HepG2 (cell line): ENCODE data around the gene ERF. TPM values are rescaled to one million over a fixed set of nuclear protein-coding genes. Genes with fewer than 3 reads are reported as not detected.

Source experiments
- ISL2 ChIP-seq: sonication (generic); formaldehyde crosslinking; IDR thresholded peaks from 2 replicates; pipeline ENCODE4 v1.5.0; 2020; ENCODE audit warnings: missing genetic modification reagents
- LBX2 ChIP-seq: sonication (generic); formaldehyde crosslinking; IDR thresholded peaks from 2 replicates; pipeline ENCODE4 v1.5.0; 2020; ENCODE audit warnings: missing genetic modification reagents, mild to moderate bottlenecking, borderline replicate concordance
- NFIB ChIP-seq: sonication (generic); formaldehyde crosslinking; IDR thresholded peaks from 2 replicates; pipeline ENCODE4 v1.9.0; 2021; ENCODE audit warnings: missing genetic modification reagents, mild to moderate bottlenecking, borderline replicate concordance
- NR2F1 ChIP-seq, 2 experiments: fragments of 450-650 bp in 1 of 2; formaldehyde crosslinking in 1 of 2; IDR thresholded peaks; 2 replicates each; pipeline versions ENCODE4 v1.5.0 to v1.6.1; 2016 to 2020; ENCODE audit warnings: mild to moderate bottlenecking in 1 of 2, missing compliant biosample characterization in 1 of 2, missing genetic modification reagents in 1 of 2, moderate library complexity in 1 of 2
- PHF5A ChIP-seq: IDR thresholded peaks from one replicate; pipeline ENCODE4 v1.6.1; 2018; ENCODE audit warnings: low read depth, missing genetic modification reagents; ENCODE audit not compliant: unreplicated experiment
- PRDM15 ChIP-seq: sonication (generic); formaldehyde crosslinking; IDR thresholded peaks from 2 replicates; pipeline ENCODE4 v1.4.0; 2020; ENCODE audit warnings: missing genetic modification reagents
- RBM22 ChIP-seq: fragments of 200-400 bp; formaldehyde crosslinking; optimal IDR thresholded peaks from 2 replicates; pipeline ENCODE3; 2017; ENCODE audit warnings: mild to moderate bottlenecking, low read length, moderate library complexity
- RNF219 ChIP-seq: sonication (generic); formaldehyde crosslinking; IDR thresholded peaks from 2 replicates; pipeline ENCODE4 v1.5.0; 2020; ENCODE audit warnings: mild to moderate bottlenecking, missing genetic modification reagents
- SP140L ChIP-seq: sonication (generic); formaldehyde crosslinking; IDR thresholded peaks from 2 replicates; pipeline ENCODE4 v1.4.0; 2020; ENCODE audit warnings: missing genetic modification reagents, borderline replicate concordance
- SRF ChIP-seq: IDR thresholded peaks from 2 replicates; pipeline ENCODE4 v1.6.1; 2011; ENCODE audit warnings: mild to moderate bottlenecking, low read depth, low read length, moderate library complexity
- STAG1 ChIP-seq: sonication (generic); formaldehyde crosslinking; IDR thresholded peaks from 2 replicates; pipeline ENCODE4 v1.4.0; 2020; ENCODE audit warnings: missing genetic modification reagents
- TBX3 ChIP-seq: fragments of 450-650 bp; IDR thresholded peaks from 2 replicates; pipeline ENCODE4 v1.6.1; 2017; ENCODE audit warnings: antibody characterized with exemption, mild to moderate bottlenecking, inconsistent platforms, borderline replicate concordance
- TMF1 ChIP-seq: sonication (generic); formaldehyde crosslinking; IDR thresholded peaks from 2 replicates; pipeline ENCODE4 v1.8.1; 2022; ENCODE audit warnings: low read depth, missing genetic modification reagents
- ZBTB1 ChIP-seq: sonication (generic); formaldehyde crosslinking; IDR thresholded peaks from 2 replicates; pipeline ENCODE4 v1.4.0; 2020; ENCODE audit warnings: missing genetic modification reagents, borderline replicate concordance
- ZNF20 ChIP-seq: sonication (generic); formaldehyde crosslinking; IDR thresholded peaks from 2 replicates; pipeline ENCODE4 v1.4.0; 2020; ENCODE audit warnings: mild to moderate bottlenecking, moderate library complexity, missing genetic modification reagents
- ZNF256 ChIP-seq: sonication (generic); formaldehyde crosslinking; conservative IDR thresholded peaks from 2 replicates; pipeline ENCODE4 v1.4.0; 2020; ENCODE audit warnings: missing genetic modification reagents
- ZNF33B ChIP-seq: sonication (generic); formaldehyde crosslinking; IDR thresholded peaks from 2 replicates; pipeline ENCODE4 v1.5.1; 2020; ENCODE audit warnings: mild to moderate bottlenecking, missing genetic modification reagents
- ZNF704 ChIP-seq: sonication (generic); formaldehyde crosslinking; IDR thresholded peaks from 2 replicates; pipeline ENCODE4 v1.8.1; 2023; ENCODE audit warnings: mild to moderate bottlenecking, inconsistent platforms, moderate library complexity, missing genetic modification reagents, borderline replicate concordance
- ZNF761 ChIP-seq: sonication (generic); formaldehyde crosslinking; conservative IDR thresholded peaks from 2 replicates; pipeline ENCODE4 v1.4.0; 2020; ENCODE audit warnings: mild to moderate bottlenecking, missing genetic modification reagents
- ZSCAN12 ChIP-seq: sonication (generic); formaldehyde crosslinking; IDR thresholded peaks from 2 replicates; pipeline ENCODE4 v1.9.0; 2021; ENCODE audit warnings: mild to moderate bottlenecking, missing genetic modification reagents
- polyA plus RNA-seq, 8 experiments: library from polyadenylated mRNA; depleted of rRNA in 3 of 8; stranded (reverse) in 7 of 8; unstranded in 1 of 8; fragments of >200 nt; fragmentation: Illumina TruSeq in 4 of 8; extraction: Trizol in 4 of 8; gene quantifications; 2 replicates each; pipeline versions ENCODE4 v1.2.1 to v1.2.3, GENCODE V29; 2011 to 2016; ENCODE audit warnings: low read depth in 4 of 8, missing spikeins in 1 of 8, mixed read lengths in 1 of 8; ENCODE audit not compliant: insufficient read depth in 1 of 8
- total RNA-seq, 5 experiments: library from RNA; depleted of rRNA; stranded (reverse); fragments of >200 nt; fragmentation: Illumina TruSeq; extraction: Trizol; gene quantifications; 2 replicates each; pipeline ENCODE4 v1.2.3, GENCODE V29; 2016; ENCODE audit warnings: low read depth in 1 of 5

The ERF gene
- total and polyA plus RNA-seq, 2 of the 13 experiments (the other 11 are each of a cell fraction or from before 2014, with no cell fraction given) = 67.1 to 69.9 TPM

- no peak for TF ChIP-seq RNF219
- TF ChIP-seq PHF5A (CRISPR knock-in tag) = no peak
- no peak for TF ChIP-seq NFIB (CRISPR knock-in tag)
- no peak for TF ChIP-seq PRDM15 (CRISPR knock-in tag)
- no peak for TF ChIP-seq ZBTB1
- TF ChIP-seq TBX3 = no peak
- TF ChIP-seq ZSCAN12 (CRISPR knock-in tag) = no peak
- TF ChIP-seq TMF1 (CRISPR knock-in tag) = no peak
- TF ChIP-seq ISL2 (CRISPR knock-in tag) = no peak
- TF ChIP-seq STAG1 (CRISPR knock-in tag) = no peak
- no peak for TF ChIP-seq ZNF256 (CRISPR knock-in tag)
- TF ChIP-seq NR2F1 (CRISPR knock-in tag; IDR thresholded peaks at IDR 0.05) = no peak
- no peak for TF ChIP-seq LBX2 (CRISPR knock-in tag)
- TF ChIP-seq ZNF704 (CRISPR knock-in tag) = no peak
- no peak for TF ChIP-seq ZNF761 (CRISPR knock-in tag)
- no peak for TF ChIP-seq ZNF20 (CRISPR knock-in tag)
- TF ChIP-seq SRF = no peak
- TF ChIP-seq ZNF33B = no peak
- no peak for TF ChIP-seq SP140L (CRISPR knock-in tag)
- TF ChIP-seq RBM22 = no peak
Observed at GRCh38 chr19:42283188-42284065, 28.5 kb upstream of the ERF start (continued).
